Motor neuron (in vitro differentiated cells): ENCODE measurements around the gene DHRS2. TPM values are rescaled to one million over a fixed set of nuclear protein-coding genes. Genes with fewer than 3 reads are reported as not detected.
"Not testable (repeated sequence)": the region's sequence is repeated elsewhere in the genome, so short reads cannot be mapped to it uniquely, and the experiment has no call there.

Experiments used
- ATAC-seq, 8 experiments: fragments of 200-7000 bp; cut with Tn5 transposase; replicated peaks in 6 of 8; 2 replicates each; pipeline ENCODE4 v1.8.0; 2021; ENCODE audit warnings: mild to moderate bottlenecking in 8 of 8, moderate library complexity in 8 of 8
- H3K27ac ChIP-seq, 2 donors: fragments of 250-450 bp; sonication (Bioruptor Pico); 2 replicates each; pipeline ENCODE4 v1.9.0; 2021; ENCODE audit warnings: antibody characterized with exemption in 2 of 2, mild to moderate bottlenecking in 2 of 2, moderate library complexity in 1 of 2
- H3K4me1 ChIP-seq, 2 donors: fragments of 250-450 bp; sonication (Bioruptor Pico); replicated peaks in 1 of 2; 2 replicates each; pipeline ENCODE4 v1.6.1; 2021; ENCODE audit warnings: antibody characterized with exemption in 2 of 2, mild to moderate bottlenecking in 2 of 2, moderate library complexity in 1 of 2
- H3K4me3 ChIP-seq, 5 donors: fragments of 250-450 bp; sonication (Bioruptor Pico); 2 replicates each; pipeline ENCODE4 v1.9.0; 2021; ENCODE audit warnings: antibody characterized with exemption in 5 of 5, mild to moderate bottlenecking in 5 of 5, moderate library complexity in 4 of 5
- WGBS, 10 experiments: fragments of 450-650 bp; shearing (Covaris generic); methylation state at CpG; one replicate each; pipeline ENCODE4 v1.0.0; 2022; 5-methylcytosine and 5-hydroxymethylcytosine counted together
- in situ Hi-C, 9 experiments: fragments of 400-800 bp; cut with MboI; loops; one replicate each; pipeline ENCODE4 v1.15.0; 2021; ENCODE audit warnings: low sequenced_read_pairs in 9 of 9, low pct_unique_long_range_greater_than_20kb in 2 of 9; ENCODE audit not compliant: unreplicated experiment in 9 of 9
- total RNA-seq, 8 experiments: library from RNA; unstranded; fragments of 300-600 nt; gene quantifications; 2 replicates each; pipeline versions ENCODE4 v1.2.3 to v1.2.4, GENCODE V29; 2022

The DHRS2 gene
- total RNA-seq, 8 experiments from 2014 or later = 0.27 to 43.1 (median 1.1) TPM

DNA sequence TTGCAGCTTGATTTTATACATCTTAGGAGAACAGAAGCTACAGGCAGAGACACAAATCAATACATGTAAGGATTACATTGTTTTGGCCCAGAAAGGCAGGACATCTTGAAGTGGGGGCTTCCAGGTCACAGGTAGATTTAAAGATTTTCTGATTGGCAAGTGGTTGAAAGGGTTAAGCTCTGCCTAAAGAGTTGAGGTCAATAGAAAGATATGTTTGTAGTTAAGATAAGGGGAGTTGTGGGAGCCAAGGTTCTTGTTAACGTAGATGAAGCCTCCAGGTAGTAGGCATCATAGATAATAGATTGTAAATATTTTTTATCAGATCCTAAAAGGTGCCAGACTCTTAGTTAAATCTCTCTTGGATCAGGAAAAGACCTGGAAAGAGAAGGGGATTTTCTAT lies 5.5 kb upstream of the DHRS2 start:
- Histone ChIP-seq H3K27ac (no peak overlapping the region), H3K4me3 (no peak overlapping the region), H3K4me1 (peaks cover 10 to 17% of the 10 kb centered on the region in 2 donors)
- WGBS, 10 experiments = 0 to 100% (median 89%) methylated on average over 1 of the region's 1 CpG; no CpG with 5 or more reads in 1 of the 10 experiments
- in situ Hi-C loops = loop anchor here in 5 of 9 experiments (25.0 kb wide), 1 partner anchor 307 kb away; no protein-coding TSS in a partner anchor
- no peak for ATAC-seq

DNA sequence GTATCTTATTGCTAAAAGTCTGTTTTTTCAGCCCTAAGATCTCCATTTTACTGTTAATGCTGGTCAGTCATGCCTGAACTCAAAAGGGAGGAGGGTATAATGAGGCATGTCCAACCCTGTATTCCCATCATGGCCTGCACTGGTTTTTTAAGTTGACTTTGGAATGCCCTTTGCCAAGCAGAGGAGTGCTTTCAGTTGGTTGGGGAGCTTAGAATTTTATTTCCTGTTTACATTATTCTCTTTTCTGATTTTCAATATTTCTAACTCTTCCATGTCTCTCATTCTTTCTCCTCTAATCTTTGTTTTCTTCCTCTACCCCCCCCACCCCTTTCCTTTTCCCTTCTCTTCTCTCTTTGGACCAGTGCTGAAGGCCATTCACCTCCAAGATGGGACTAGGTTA lies 4.9 kb upstream of the DHRS2 start:
- Histone ChIP-seq H3K4me1 (peaks cover 10 to 17% of the 10 kb centered on the region in 2 donors), H3K27ac (no peak overlapping the region), H3K4me3 (no peak overlapping the region)
- in situ Hi-C loops = loop anchor here in 5 of 9 experiments (25.0 kb wide), 1 partner anchor 306 kb away; no protein-coding TSS in a partner anchor
- ATAC-seq = no peak

DNA sequence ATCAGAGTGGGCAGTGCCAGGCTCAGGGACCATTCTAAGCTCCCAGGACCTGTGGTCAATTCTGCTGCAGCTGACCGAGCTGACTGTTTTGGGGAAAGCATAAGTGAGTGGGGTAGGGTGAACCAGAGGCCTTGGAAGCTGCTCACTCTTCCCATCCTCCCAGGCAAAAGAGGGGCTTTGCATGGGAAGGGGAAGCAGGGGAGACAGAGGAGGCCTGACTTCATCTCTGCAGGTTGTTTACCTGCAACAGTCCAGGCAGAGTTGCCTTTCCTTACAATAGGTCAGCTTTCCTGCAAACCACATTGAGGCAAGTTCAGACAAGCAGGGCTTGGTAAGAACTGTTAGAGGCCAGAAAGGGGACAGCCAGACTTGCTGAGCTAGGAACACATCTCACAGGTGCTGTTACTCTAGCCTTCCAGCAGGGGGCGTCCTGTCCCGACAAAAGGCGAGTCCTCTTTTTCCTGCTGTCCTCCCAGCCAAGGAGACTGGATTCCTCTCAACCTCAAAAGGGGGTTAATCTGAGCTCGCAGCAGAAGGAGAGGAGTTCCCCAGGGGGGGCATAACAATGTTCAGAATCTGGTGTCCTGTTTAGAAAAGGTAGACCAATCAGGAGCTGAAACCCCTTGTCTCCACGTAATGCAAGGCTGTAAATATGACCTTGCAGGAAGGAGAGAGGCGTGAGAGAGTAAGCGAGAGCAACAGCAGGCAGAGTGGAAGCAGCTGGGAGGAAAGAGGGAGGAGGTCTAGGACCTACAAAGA lies 4.3 kb upstream of the DHRS2 start:
- no peak overlapping the region for H3K4me3 ChIP-seq
- peaks cover 10 to 17% of the 10 kb centered on the region in 2 donors for H3K4me1 ChIP-seq
- in situ Hi-C loops = loop anchor here in 5 of 9 experiments (25.0 kb wide), 1 partner anchor 305 kb away; no protein-coding TSS in a partner anchor
- no peak overlapping the region for H3K27ac ChIP-seq
- peak; percentile 61 to 93 (median 86) for ATAC-seq
- 17 to 85% (median 39%) methylated on average over 2 to 6 of the region's 8 CpGs; no CpG with 5 or more reads in 3 of the 10 experiments for WGBS, 10 experiments

DNA sequence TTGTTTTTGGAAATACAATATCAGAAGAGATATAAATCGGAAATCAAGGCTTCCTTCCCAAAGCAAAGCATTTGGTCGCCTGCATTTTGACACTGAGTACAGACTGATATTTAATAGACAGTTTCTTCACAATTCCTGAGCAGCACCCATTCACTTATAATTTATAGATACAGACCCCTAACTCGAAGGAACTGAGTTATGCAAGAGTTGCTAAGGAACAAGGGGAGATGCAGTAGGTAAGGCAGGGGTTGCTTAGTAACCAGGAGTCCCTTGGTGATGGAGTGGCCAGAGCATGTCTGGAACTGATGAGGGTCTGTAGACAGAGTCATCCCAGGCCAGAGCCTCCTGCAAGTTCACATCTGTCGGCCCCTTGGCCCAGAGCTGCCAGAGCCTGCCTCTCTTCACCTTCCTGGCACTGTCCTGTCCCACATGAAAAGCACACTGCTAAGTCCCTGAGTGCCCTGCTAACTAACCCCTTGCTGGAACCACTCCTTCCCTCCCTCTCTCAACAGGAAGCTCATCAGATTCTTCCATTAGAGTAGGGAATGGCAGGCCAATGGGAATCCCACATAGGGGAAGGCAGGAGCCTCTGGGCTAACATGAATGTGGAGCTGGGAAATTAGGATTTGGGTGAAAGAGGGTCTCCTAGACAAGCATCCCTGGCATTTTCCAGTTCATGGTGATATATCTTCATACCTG lies 3.6 kb upstream of the DHRS2 start:
- Histone ChIP-seq H3K27ac (no peak overlapping the region), H3K4me1 (peaks cover 10 to 17% of the 10 kb centered on the region in 2 donors), H3K4me3 (no peak overlapping the region)
- peak in 5 of 8 experiments; percentile 30 to 60 (median 49) for ATAC-seq
- in situ Hi-C loops = loop anchor here in 5 of 9 experiments (25.0 kb wide), 1 partner anchor 305 kb away; no protein-coding TSS in a partner anchor
- 6 to 100% (median 57%) methylated on average over 1 to 4 of the region's 4 CpGs; no CpG with 5 or more reads in 2 of the 10 experiments for WGBS, 10 experiments

DNA sequence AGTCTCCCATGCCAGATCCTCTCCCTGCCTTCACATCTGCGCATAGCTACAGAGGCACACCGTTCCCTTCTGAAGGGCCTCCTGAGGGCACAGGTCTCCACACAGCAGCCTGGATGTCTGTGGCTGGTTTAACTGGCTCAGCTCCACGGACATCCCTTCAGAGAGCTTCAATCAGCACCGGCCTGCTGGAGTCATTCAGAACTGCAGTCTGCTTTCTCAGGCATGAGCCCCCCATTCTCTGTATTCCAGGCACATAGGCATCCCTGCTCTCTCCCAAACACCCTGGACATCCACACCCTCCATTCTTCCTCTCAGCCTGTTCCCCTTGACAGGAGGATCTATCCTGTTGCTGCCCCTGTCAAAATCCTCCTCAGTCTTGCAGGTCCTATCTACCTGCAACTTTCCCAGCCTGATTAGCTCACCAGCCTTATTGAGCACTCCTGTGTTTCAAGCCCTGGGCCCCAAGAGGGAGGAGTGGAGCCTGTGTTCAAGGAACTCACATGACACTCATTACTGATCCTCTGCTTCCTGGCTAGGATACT lies 2.9 kb upstream of the DHRS2 start:
- Histone ChIP-seq H3K4me3 (no peak overlapping the region), H3K27ac (no peak overlapping the region), H3K4me1 (peaks cover 10 to 17% of the 10 kb centered on the region in 2 donors)
- WGBS, 10 experiments = 20 to 100% (median 76%) methylated on average over 1 to 3 of the region's 4 CpGs; no CpG with 5 or more reads in 6 of the 10 experiments
- ATAC-seq = peak; percentile 26 to 76 (median 50)
- in situ Hi-C loops = loop anchor here in 5 of 9 experiments (25.0 kb wide), 1 partner anchor 304 kb away; no protein-coding TSS in a partner anchor

DNA sequence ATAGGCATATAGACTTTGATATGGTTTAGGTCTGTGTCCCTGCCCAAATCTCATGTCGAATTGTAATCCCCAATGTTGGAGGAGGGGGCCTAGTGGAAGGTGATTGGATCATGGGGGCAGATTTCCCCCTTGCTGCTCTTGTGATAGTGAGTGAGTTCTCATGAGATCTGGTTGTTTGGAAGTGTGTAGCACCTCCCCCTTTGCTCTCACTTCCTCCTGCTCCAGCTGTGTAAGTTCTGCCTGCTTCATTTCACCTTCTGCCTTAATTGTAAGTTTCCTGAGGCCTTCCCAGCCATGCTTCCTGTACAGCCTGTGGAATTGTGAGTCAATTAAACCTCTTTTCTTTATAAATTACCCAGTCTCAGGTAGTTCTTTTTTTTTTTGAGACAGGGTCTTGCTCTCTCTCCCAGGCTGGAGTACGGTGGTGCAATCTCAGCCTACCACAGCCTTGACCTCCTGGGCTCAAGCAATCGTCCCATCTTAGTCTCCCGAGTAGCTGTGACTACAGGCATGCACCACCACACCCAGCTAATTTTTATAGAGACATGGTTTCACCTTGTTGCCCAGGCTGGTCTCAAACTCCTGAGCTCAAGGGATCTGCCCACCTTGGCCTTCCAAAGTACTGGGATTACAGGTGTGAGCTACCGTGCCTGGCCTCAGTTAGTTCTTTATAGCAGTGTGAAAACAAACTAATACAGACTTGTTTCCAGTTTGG lies 1.3 kb upstream of the DHRS2 start:
- in situ Hi-C loops = loop anchor here in 5 of 9 experiments (25.0 kb wide), 1 partner anchor 302 kb away; no protein-coding TSS in a partner anchor

DNA sequence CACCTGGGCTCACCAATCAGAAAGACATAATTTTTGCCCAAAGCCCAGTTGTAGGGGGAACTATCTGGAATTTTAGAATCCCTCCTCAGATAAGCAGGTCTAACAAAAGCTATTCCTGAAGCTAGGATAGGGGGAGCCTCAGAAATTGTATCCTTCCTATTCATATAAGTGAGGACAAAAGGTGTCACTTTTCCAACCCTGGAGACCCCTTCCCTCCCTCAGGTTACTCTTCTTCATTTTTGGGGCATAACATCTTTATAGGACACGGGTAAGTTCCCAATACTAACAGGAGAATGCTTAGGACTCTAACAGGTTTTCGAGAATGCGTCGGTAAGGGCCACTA lies 1.1 kb downstream of the DHRS2 start:
- H3K27ac ChIP-seq, ATAC-seq, H3K4me3 ChIP-seq: not testable (repeated sequence)
- 0 to 100% (median 91%) methylated on average over 1 to 4 of the region's 4 CpGs; no CpG with 5 or more reads in 4 of the 10 experiments for WGBS, 10 experiments
- in situ Hi-C loops = loop anchor here in 5 of 9 experiments (25.0 kb wide), 1 partner anchor 300 kb away; no protein-coding TSS in a partner anchor
- H3K4me1 ChIP-seq = peaks cover 7 to 21% of the 10 kb centered on the region in 2 donors

More for the DNA sequence above, 1.3 kb upstream of the DHRS2 start:
- H3K4me1 ChIP-seq = peaks cover 10 to 17% of the 10 kb centered on the region in 2 donors
- not testable (repeated sequence) for H3K27ac ChIP-seq, ATAC-seq, H3K4me3 ChIP-seq
- 19 to 100% (median 71%) methylated on average over 1 to 5 of the region's 5 CpGs; no CpG with 5 or more reads in 1 of the 10 experiments for WGBS, 10 experiments

DNA sequence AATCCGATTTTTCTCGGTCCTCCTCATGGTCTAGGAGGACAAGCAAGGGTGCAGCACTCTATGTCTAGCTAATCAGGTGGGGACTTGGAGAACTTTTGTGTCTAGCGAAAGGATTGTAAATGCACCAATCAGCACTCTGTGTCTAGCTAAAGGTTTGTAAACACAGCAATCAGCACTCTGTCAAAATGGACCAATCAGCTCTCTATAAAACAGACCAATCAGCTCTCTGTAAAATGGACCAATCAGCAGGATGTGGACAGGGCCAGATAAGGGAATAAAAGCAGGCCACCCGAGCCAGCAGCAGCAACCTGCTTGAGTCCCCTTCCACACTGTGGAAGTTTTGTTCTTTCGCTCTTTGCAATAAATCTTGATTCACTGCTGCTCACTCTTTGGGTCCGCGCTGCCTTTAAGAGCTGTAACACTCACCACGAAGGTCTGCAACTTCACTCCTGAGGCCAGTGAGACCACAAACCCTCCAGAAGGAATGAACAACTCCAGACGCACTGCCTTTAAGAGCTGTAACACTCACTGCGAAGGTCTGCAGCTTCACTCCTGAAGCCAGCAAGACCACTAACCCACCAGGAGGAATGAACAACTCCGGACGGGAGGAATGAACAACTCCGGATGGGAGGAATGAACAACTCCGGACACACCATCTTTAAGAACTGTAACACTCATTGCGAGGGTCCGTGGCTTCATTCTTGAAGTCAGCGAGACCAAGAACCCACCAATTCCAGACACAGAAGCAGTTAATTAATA lies 1.7 kb downstream of the DHRS2 start:
- 64 to 100% (median 80%) methylated on average over 1 to 10 of the region's 17 CpGs; no CpG with 5 or more reads in 1 of the 10 experiments for WGBS, 10 experiments
- H3K27ac ChIP-seq = not testable (repeated sequence)

DNA sequence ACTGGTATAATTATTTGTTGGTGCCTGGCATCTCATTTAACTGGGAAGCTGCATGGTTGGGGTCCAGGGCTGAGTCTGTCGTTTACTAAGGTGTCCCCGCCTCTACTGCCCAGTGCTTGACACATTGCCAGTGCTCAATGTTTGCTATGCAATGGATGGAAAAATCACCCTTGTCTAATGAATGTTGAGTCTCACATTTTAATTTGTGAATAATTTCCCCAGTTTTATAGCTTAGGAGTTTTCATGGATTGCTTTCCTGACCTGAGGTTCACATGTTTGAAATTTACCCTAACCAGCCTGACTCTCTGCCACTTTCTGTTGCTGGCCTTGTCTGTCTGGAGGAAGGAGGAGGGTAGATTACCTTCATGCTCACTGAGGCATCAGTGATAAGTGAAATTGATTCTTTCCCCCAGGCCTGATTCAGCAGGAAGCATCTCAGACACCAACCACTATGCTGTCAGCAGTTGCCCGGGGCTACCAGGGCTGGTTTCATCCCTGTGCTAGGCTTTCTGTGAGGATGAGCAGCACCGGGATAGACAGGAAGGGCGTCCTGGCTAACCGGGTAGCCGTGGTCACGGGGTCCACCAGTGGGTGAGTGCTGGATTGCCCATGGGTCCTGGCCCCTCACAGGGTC lies 2.4 kb downstream of the DHRS2 start:
- WGBS, 10 experiments = 38 to 100% (median 78%) methylated on average over 1 to 7 of the region's 8 CpGs; no CpG with 5 or more reads in 2 of the 10 experiments
- peaks cover 0 to 10% of the 10 kb centered on the region in 2 donors for H3K4me1 ChIP-seq
- in situ Hi-C loops = loop anchor here in 5 of 9 experiments (25.0 kb wide), 1 partner anchor 299 kb away; no protein-coding TSS in a partner anchor
- H3K4me3 ChIP-seq = no peak overlapping the region
- peak in 1 of 8 experiments; percentile 64 for ATAC-seq
- no peak overlapping the region for H3K27ac ChIP-seq

More for the DNA sequence above, 1.7 kb downstream of the DHRS2 start:
- not testable (repeated sequence) for H3K4me3 ChIP-seq, ATAC-seq
- peaks cover 1 to 15% of the 10 kb centered on the region in 2 donors for H3K4me1 ChIP-seq
- in situ Hi-C loops = loop anchor here in 5 of 9 experiments (25.0 kb wide), 1 partner anchor 299 kb away; no protein-coding TSS in a partner anchor

DNA sequence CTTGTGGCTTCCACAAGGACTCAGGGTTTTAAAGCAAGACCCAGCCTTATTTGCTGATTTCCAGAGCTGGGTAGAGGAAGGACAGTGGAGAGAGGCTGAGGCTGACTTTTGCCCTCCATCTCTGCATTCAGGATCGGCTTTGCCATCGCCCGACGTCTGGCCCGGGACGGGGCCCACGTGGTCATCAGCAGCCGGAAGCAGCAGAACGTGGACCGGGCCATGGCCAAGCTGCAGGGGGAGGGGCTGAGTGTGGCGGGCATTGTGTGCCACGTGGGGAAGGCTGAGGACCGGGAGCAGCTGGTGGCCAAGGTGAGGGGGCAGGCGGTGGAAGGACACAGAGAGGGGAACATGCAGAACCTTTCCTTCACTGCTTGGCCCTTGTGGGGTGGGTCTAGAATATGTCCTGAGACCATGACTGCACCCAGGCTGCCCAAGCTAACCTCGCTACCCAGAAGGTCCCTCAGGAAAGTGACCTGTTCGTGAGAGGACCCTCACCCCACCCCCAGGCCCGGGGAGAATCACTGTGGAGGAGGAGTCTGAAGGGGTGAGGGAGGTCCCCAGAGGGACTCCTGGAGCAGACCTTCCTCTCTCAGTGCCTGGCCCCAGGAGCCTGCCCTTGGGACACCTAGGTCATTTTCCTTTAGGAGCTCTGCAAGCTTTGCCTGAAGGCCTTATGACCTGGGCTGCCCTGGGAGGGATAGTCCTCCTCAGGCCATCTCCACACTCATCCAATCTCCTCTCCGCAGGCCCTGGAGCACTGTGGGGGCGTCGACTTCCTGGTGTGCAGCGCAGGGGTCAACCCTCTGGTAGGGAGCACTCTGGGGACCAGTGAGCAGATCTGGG lies 3.1 kb downstream of the DHRS2 start:
- Histone ChIP-seq H3K27ac (no peak overlapping the region), H3K4me1 (peaks cover 0 to 10% of the 10 kb centered on the region in 2 donors), H3K4me3 (no peak overlapping the region)
- ATAC-seq = no peak
- WGBS, 10 experiments = 40 to 100% (median 60%) methylated on average over 1 to 7 of the region's 21 CpGs; no CpG with 5 or more reads in 3 of the 10 experiments
- in situ Hi-C loops = loop anchor here in 5 of 9 experiments (25.0 kb wide), 1 partner anchor 298 kb away; no protein-coding TSS in a partner anchor
